ENCODE results near the gene ERMAP.

Gene ERMAP

DNA sequence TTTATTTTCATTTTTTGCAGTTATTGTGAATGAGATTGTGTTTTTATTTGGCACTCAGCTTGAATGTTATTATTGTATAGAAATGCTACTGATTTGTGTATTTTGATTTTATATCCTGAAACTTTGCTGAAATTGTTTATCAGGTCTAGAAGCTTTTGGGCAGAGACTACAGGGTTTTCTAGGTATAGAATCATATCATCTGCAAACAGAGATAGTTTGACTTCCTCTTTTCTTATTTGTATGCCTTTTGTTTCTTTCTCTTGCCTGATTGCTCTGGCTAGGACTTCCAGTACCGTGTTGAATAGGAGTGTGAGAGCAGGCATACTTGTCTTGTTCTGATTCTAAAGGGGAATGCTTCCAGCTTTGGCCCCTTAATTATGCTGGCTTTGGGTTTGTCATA lies 56.7 kb downstream of the ERMAP start:
- no peak overlapping the region for H3K4me3 ChIP-seq (ENCODE audit: low read depth, low read length)
- TF ChIP-seq CTCF (IDR thresholded peaks at IDR 0.05; ENCODE audit: control insufficient read depth, extremely low read depth, insufficient read depth) = no peak
- no peak for DNase-seq (ENCODE audit: low read depth)

DNA sequence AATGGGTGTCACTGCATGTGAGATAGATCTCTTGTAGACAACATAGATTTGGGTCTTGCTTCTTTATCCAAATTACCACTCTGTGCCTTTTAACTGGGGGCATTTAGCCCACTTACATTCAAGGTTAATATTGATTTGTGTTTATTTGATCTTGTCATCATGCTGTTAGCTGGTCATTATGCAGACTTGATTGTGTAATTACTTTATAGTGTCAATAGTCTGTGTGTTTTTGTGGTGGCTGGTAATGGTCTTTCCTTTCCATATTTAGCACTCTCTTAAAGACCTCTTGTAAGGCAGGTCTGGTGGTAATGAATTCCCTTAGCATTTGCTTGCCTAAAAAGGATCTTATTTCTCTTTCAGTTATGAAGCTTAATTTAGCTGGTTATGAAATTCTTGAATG lies 59.1 kb downstream of the ERMAP start:
- DNase-seq (ENCODE audit: low read depth) = no peak
- no peak for TF ChIP-seq CTCF (IDR thresholded peaks at IDR 0.05; ENCODE audit: control insufficient read depth, extremely low read depth, insufficient read depth)
- H3K4me3 ChIP-seq (ENCODE audit: low read depth, low read length) = no peak overlapping the region

DNA sequence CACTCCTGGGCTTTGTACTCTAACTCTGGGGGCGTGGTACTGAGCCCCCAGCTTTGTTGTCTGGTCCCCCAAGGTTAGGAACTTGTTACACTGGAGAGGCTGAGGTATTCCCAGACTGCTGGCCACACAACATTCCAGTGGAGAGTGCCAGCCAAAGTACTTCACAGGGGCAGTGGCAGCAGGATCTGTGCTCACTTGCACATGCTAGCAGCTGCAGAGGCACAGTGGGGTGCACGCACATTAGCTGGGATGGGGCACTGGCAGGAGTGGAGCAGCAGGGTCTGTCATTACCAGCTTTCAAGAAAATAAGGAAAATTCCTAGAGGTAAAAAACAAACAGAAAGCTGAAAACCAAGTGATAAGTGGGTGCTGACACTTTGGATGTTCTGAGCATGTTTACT lies 60.5 kb downstream of the ERMAP start:
- no peak for DNase-seq (ENCODE audit: low read depth)
- no peak for TF ChIP-seq CTCF (IDR thresholded peaks at IDR 0.05; ENCODE audit: control insufficient read depth, extremely low read depth, insufficient read depth)
- no peak overlapping the region for H3K4me3 ChIP-seq (ENCODE audit: low read depth, low read length)

DNA sequence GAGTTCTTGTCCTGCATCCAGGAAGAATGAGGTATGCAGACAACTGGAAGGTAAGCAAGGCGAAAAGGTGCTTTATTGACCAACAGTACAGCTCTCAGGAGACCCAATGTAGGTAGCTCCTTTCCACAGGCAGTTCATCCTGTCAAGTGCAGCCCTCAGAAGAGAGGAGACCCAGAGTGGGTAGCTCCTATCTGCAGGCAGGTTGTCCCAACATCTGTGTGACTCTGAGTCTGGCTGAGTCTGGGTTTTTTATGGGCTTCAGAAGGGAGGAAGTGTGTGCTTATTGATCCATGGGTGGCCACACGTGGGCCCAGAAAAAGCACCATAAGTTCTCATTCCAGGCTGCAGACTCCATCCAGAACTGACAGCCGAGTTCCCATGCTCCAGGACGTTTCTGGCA lies 63.5 kb downstream of the ERMAP start:
- no peak for DNase-seq (ENCODE audit: low read depth)
- TF ChIP-seq CTCF (IDR thresholded peaks at IDR 0.05; ENCODE audit: control insufficient read depth, extremely low read depth, insufficient read depth) = no peak
- H3K4me3 ChIP-seq (ENCODE audit: low read depth, low read length) = no peak overlapping the region

DNA sequence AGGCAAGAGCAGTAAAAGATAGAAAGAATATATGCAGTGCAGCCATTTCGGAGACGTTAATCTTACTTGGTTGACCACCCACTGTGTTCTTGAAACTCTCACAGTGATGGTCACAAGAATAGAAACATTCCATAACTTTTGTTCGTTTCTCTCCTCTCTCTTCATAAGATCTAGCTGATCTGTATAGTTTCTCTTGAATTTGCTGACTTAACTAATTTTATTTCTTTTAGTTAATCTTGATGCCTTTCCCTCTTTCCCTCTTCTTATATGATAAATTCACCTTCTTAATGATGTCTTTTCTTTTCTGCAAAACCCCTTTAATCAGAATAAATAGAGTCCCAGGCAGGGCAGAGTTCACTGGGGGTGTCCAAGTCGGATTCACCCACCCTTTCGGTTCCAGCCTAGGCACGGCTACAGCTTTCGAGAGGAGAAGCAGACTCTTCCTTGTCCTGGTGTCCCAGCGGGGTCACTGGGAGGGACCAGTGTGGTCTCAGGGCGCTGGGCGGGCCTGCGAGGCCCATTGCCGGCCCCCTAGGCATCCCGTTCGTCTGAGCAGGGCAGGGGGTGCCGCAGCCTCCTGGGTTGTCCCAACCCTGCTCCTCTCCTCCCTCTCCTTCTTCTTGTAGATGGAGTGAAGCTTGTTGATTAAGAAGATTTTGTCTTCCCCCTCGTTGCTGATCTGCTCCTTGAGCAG lies 69.3 kb downstream of the ERMAP start:
- TF ChIP-seq CTCF (IDR thresholded peaks at IDR 0.05; ENCODE audit: control insufficient read depth, extremely low read depth, insufficient read depth) = no peak
- no peak for DNase-seq (ENCODE audit: low read depth)

DNA sequence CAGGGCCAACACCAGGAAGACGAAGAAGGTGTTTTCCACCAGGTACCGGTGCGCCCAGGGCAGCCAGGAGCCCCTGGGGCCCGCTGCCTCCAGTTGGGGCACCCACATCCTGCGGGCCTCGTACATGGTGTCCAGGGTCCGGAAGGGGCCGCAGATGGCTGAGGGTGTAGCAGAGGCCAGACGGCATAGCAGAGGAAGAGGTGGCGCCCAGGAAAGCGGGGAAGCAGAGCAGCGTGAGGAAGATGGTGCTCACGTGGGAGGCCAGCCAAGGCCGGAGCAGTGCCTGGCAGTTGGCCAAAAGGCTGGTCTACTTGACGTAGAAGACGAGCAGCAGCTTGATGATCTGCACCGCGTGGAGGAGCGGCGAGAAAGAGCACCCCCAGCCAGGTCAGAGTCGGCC lies 69.9 kb downstream of the ERMAP start:
- H3K4me3 ChIP-seq (ENCODE audit: low read depth, low read length) = no peak overlapping the region
- no peak for DNase-seq (ENCODE audit: low read depth)
- TF ChIP-seq CTCF (IDR thresholded peaks at IDR 0.05; ENCODE audit: control insufficient read depth, extremely low read depth, insufficient read depth) = no peak

More for the DNA sequence above, 69.3 kb downstream of the ERMAP start:
- no peak overlapping the region for H3K4me3 ChIP-seq (ENCODE audit: low read depth, low read length)

DNA sequence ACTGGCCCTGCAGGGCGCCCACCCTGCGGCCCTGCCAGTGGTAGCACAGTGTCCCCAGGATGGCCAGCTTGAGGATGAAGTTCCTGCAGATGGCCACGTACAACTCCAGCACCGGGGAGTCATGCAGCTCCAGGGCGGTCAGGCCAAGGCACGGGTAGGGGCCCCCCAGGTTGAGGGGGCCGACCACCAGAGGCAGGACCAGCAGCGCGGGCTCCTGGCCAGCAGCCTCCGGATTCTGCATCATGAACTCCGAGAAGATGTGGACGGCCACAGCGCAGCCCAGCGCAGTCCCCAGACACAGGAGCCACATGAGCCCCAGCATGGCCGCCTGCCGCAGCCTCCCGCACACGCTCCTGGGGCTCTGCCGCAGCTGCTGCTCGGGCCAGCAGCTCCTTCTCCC lies 70.4 kb downstream of the ERMAP start:
- no peak for TF ChIP-seq CTCF (IDR thresholded peaks at IDR 0.05; ENCODE audit: control insufficient read depth, extremely low read depth, insufficient read depth)
- no peak for DNase-seq (ENCODE audit: low read depth)
- H3K4me3 ChIP-seq (ENCODE audit: low read depth, low read length) = no peak overlapping the region
